Body of pancreas (tissue), 4 donors: ENCODE measurements around the gene PDE1C.

Experiments used
- POLR2A ChIP-seq, 3 donors: fragments of 450-650 bp; IDR thresholded peaks; one replicate each; pipeline ENCODE4 v1.6.1; 2016; ENCODE audit warnings: antibody characterized with exemption in 3 of 3, mild to moderate bottlenecking in 2 of 3
- TF ChIP-seq, protein P1 (sequence below), 7 experiments: fragments of 450-650 bp in 4 of 7; fragments of 200-600 bp in 3 of 7; sonication (generic) in 3 of 7; IDR thresholded peaks; one replicate each; pipeline ENCODE4 v1.5.1; 2016 to 2019; ENCODE audit warnings: antibody characterized with exemption in 7 of 7

DNA sequence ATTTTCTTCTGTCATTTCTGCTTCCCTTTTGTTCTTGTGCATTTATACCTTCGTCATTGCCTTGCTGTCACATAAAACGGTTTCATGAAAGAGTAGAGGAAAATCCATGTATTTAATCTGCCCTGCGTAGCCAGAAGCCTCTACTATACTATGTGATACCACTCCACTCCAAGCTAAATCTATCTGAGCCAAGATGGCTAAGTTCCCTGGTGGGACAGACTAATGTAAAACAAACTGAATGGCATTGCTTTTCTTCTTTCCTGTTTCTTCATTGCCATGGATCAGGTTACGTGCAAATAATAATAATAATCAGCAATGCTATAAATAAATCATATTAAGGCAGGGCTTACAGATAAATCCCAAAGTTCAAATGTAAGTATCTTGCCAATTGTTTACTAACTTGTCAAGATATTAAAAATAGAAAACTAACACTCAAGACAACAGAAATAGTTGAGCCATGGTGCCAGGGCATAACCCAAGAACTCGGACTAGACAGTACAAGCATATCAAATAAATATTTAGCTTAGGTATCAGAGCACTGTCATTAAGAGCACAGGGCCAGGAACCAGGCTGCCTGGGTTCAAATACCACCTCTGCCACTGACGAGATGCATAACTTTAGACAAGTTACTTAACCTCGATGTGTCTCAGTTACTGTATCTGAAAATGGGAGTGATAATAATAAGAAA, 151.4 kb downstream of the PDE1C start:
- TF ChIP-seq, protein P1, sequence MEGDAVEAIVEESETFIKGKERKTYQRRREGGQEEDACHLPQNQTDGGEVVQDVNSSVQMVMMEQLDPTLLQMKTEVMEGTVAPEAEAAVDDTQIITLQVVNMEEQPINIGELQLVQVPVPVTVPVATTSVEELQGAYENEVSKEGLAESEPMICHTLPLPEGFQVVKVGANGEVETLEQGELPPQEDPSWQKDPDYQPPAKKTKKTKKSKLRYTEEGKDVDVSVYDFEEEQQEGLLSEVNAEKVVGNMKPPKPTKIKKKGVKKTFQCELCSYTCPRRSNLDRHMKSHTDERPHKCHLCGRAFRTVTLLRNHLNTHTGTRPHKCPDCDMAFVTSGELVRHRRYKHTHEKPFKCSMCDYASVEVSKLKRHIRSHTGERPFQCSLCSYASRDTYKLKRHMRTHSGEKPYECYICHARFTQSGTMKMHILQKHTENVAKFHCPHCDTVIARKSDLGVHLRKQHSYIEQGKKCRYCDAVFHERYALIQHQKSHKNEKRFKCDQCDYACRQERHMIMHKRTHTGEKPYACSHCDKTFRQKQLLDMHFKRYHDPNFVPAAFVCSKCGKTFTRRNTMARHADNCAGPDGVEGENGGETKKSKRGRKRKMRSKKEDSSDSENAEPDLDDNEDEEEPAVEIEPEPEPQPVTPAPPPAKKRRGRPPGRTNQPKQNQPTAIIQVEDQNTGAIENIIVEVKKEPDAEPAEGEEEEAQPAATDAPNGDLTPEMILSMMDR (IDR thresholded peaks at IDR 0.05) = no peak
- no peak for TF ChIP-seq POLR2A (IDR thresholded peaks at IDR 0.05)
